A549 (cell line): Measurements from ENCODE around the gene TPO.

Source experiments
- BHLHE40 ChIP-seq: IDR thresholded peaks from 2 replicates; pipeline ENCODE4 v1.6.1; 2012; ENCODE audit warnings: low read depth, low read length, inconsistent platforms
- CTCF ChIP-seq: fragments of >200 bp; sonication (Bioruptor Twin); formaldehyde crosslinking; IDR thresholded peaks from 3 replicates; pipeline ENCODE4 v1.5.1; 2016
- EP300 ChIP-seq, 2 experiments: fragments of >200 bp; sonication (Bioruptor Twin); formaldehyde crosslinking; IDR thresholded peaks; 2 replicates in 1 of 2; 3 replicates in 1 of 2; pipeline ENCODE4 v1.6.1; 2016 to 2017
- NFE2L2 ChIP-seq: fragments of 150-350 bp; conservative IDR thresholded peaks from 2 replicates; pipeline ENCODE4 v1.6.1; 2014; ENCODE audit warnings: low read length

- no peak for TF ChIP-seq CTCF
- no peak for TF ChIP-seq NFE2L2
- no peak for TF ChIP-seq EP300 (IDR thresholded peaks at IDR 0.05)
- no peak for TF ChIP-seq BHLHE40
Observed at GRCh38 chr2:1483551-1483950, 70.3 kb downstream of the TPO start.
